HG02610 (cell line): Measurements from ENCODE around the gene WDR43.

Source experiments
- ATAC-seq: cut with Tn5 transposase; IDR thresholded peaks from one replicate; pipeline ENCODE4 v1.9.1; 2021; ENCODE audit warnings: mild to moderate bottlenecking, moderate library complexity; ENCODE audit not compliant: unreplicated experiment

WDR43 gene

GRCh38 chr2:28894470-28895188 lies at the start of gene WDR43:
WDR43 (plus strand) TSS chr2:28894667; CDS start chr2:28894699, 32 bp downstream.
- peak; percentile 84 for ATAC-seq

- no peak for ATAC-seq
Observed at GRCh38 chr2:28855193-28855592, 39.3 kb upstream of the WDR43 start.

GRCh38 chr2:28855977-28856376 lies 38.5 kb upstream of the WDR43 start:
- no peak for ATAC-seq

GRCh38 chr2:28868611-28869010 lies 25.9 kb upstream of the WDR43 start:
- ATAC-seq: no peak

- peak; percentile 32 for ATAC-seq
Observed at GRCh38 chr2:28869494-28870145, 24.8 kb upstream of the WDR43 start.

GRCh38 chr2:28870146-28870891 lies 24.1 kb upstream of the WDR43 start, which contains the start of gene TRMT61B:
TRMT61B (minus strand) TSS chr2:28870309; CDS start chr2:28870277, 32 bp downstream.
- ATAC-seq: peak; percentile 93

- no peak for ATAC-seq
Observed at GRCh38 chr2:28871620-28872019, 22.8 kb upstream of the WDR43 start.

- ATAC-seq: no peak
Observed at GRCh38 chr2:28880193-28880592, 14.3 kb upstream of the WDR43 start.

- ATAC-seq: no peak
Observed at GRCh38 chr2:28893488-28893887, 979 bp upstream of the WDR43 start.

GRCh38 chr2:28895189-28895893 lies 874 bp downstream of the WDR43 start:
- ATAC-seq: peak; percentile 19

GRCh38 chr2:28896906-28897305 lies 2.4 kb downstream of the WDR43 start:
- ATAC-seq: no peak

GRCh38 chr2:28898048-28898447 lies 3.6 kb downstream of the WDR43 start:
- ATAC-seq: no peak

GRCh38 chr2:28901202-28901601 lies 6.7 kb downstream of the WDR43 start:
- ATAC-seq: no peak

- ATAC-seq: no peak
Observed at GRCh38 chr2:28901841-28902240, 7.4 kb downstream of the WDR43 start.

GRCh38 chr2:28902584-28902983 lies 8.1 kb downstream of the WDR43 start:
- ATAC-seq: no peak

- ATAC-seq: no peak
Observed at GRCh38 chr2:28904295-28904694, 9.8 kb downstream of the WDR43 start.

GRCh38 chr2:28904802-28905457 lies 10.5 kb downstream of the WDR43 start:
- no peak for ATAC-seq

- no peak for ATAC-seq
Observed at GRCh38 chr2:28905533-28905932, 11.1 kb downstream of the WDR43 start.

GRCh38 chr2:28906376-28906775 lies 11.9 kb downstream of the WDR43 start:
- ATAC-seq: no peak

- no peak for ATAC-seq
Observed at GRCh38 chr2:28906821-28907220, 12.4 kb downstream of the WDR43 start.

GRCh38 chr2:28908172-28908571 lies 13.7 kb downstream of the WDR43 start:
- no peak for ATAC-seq
